ENCODE measurements around the gene TSPAN15.

- TF ChIP-seq CTCF (conservative IDR thresholded peaks at IDR 0.05; ENCODE audit: low read length): no peak
- no peak for TF ChIP-seq EZH2phosphoT487 (IDR thresholded peaks at IDR 0.05; ENCODE audit: borderline replicate concordance, low read depth, low read length)
These were observed 553 bp downstream of the TSPAN15 start for GRCh38 chr10:69451784-69452251.
